H1 (cell line): ENCODE results near the gene AFTPH. TPM values are rescaled to one million over a fixed set of nuclear protein-coding genes. Genes with fewer than 3 reads are reported as not detected.

Experiments
- CTCF ChIA-PET: fragments of 300-600 bp; sonication (Branson Sonifier 250); formaldehyde crosslinking; loops from one replicate; lab custom pipeline; 2021; ENCODE audit not compliant: partially characterized antibody; lab: Charles Lee
- POLR2A ChIA-PET: fragments of 300-600 bp; sonication (Branson Sonifier 250); formaldehyde crosslinking; loops from one replicate; lab custom pipeline; 2021; ENCODE audit warnings: inconsistent platforms; ENCODE audit not compliant: partially characterized antibody; lab: Charles Lee
- DNase-seq, 2 experiments: peaks; one replicate each; pipeline versions ENCODE4 v3.0.0 to v3.0.0-alpha.2; 2010 to 2022; ENCODE audit warnings: low spot score in 2 of 2, low read depth in 1 of 2, mixed read lengths in 1 of 2
- FAIRE-seq: peaks from 2 replicates; lab custom pipeline; 2011; peaks lifted over from hg19 to GRCh38; lab: Jason Lieb, UNC
- H2AFZ ChIP-seq: 2 replicates; pipeline ENCODE4 v1.8.1; 2012; ENCODE audit warnings: low read length, inconsistent platforms
- H2AK5ac ChIP-seq: 2 replicates; pipeline ENCODE4 v1.6.1; 2013; ENCODE audit warnings: low read depth, low read length
- H2BK120ac ChIP-seq: replicated peaks from 2 replicates; pipeline ENCODE3; 2013; ENCODE audit warnings: low read depth, low read length, inconsistent platforms
- H2BK12ac ChIP-seq: 2 replicates; pipeline ENCODE4 v1.6.1; 2013; ENCODE audit warnings: low read depth, low read length
- H2BK15ac ChIP-seq: 2 replicates; pipeline ENCODE4 v1.6.1; 2013; ENCODE audit warnings: low read length
- H2BK20ac ChIP-seq: 2 replicates; pipeline ENCODE4 v1.6.1; 2013; ENCODE audit warnings: low read length
- H2BK5ac ChIP-seq: 2 replicates; pipeline ENCODE4 v1.6.1; 2013; ENCODE audit warnings: low read depth, low read length
- H3K14ac ChIP-seq: 2 replicates; pipeline ENCODE4 v1.6.1; 2013; ENCODE audit warnings: inconsistent platforms; ENCODE audit not compliant: insufficient read length
- H3K18ac ChIP-seq: 2 replicates; pipeline ENCODE4 v1.6.1; 2013; ENCODE audit warnings: low read length; ENCODE audit errors: extremely low read depth
- H3K23ac ChIP-seq: 2 replicates; pipeline ENCODE4 v1.6.1; 2013; ENCODE audit warnings: inconsistent platforms; ENCODE audit not compliant: insufficient read length
- H3K23me2 ChIP-seq: 2 replicates; pipeline ENCODE4 v1.6.1; 2013; ENCODE audit warnings: low read depth, low read length
- H3K27ac ChIP-seq: 2 replicates; pipeline ENCODE4 v1.6.1; 2011; ENCODE audit warnings: low read depth, low read length, inconsistent platforms
- H3K27me3 ChIP-seq, 4 experiments: replicated peaks in 1 of 4; 1 replicate in 1 of 4; 2 replicates in 3 of 4; pipeline versions ENCODE4 v1.6.1 to v1.8.1; 2011 to 2013; ENCODE audit warnings: low read length in 3 of 4, mild to moderate bottlenecking in 3 of 4, inconsistent platforms in 2 of 4, mixed read lengths in 2 of 4, moderate library complexity in 1 of 4; ENCODE audit not compliant: control insufficient read depth in 3 of 4, insufficient read depth in 3 of 4; ENCODE audit errors: extremely low read depth in 1 of 4
- H3K36me3 ChIP-seq, 4 experiments: 2 replicates each; pipeline versions ENCODE4 v1.6.1 to v1.8.1; 2011 to 2013; ENCODE audit warnings: mild to moderate bottlenecking in 4 of 4, low read length in 3 of 4, moderate library complexity in 2 of 4, control low read depth in 1 of 4, inconsistent platforms in 1 of 4; ENCODE audit not compliant: insufficient read depth in 4 of 4, control insufficient read depth in 2 of 4
- H3K4ac ChIP-seq: replicated peaks from 2 replicates; pipeline ENCODE3; 2013; ENCODE audit warnings: low read length, low read depth, mixed read lengths, inconsistent platforms; ENCODE audit not compliant: insufficient read length
- H3K4me1 ChIP-seq, 4 experiments: replicated peaks in 1 of 4; 1 replicate in 1 of 4; 2 replicates in 3 of 4; pipeline versions ENCODE4 v1.6.1 to v1.8.1; 2011 to 2013; ENCODE audit warnings: low read length in 3 of 4, inconsistent platforms in 2 of 4, mixed read lengths in 1 of 4; ENCODE audit not compliant: insufficient read depth in 4 of 4, control insufficient read depth in 3 of 4
- H3K4me2 ChIP-seq, 2 experiments: 2 replicates each; pipeline versions ENCODE4 v1.6.1 to v1.8.1; 2011 to 2013; ENCODE audit warnings: low read depth in 2 of 2, low read length in 2 of 2, control low read depth in 1 of 2, inconsistent platforms in 1 of 2, mild to moderate bottlenecking in 1 of 2; ENCODE audit not compliant: insufficient read depth in 1 of 2
- H3K4me3 ChIP-seq, 4 experiments: fragments of 200-600, 300-600 bp in 1 of 4; sonication (generic), shearing (Covaris generic), sonication (Bioruptor Twin) in 1 of 4; 2 replicates each; pipeline versions ENCODE4 v1.5.1 to v1.8.1; 2011 to 2016; ENCODE audit warnings: low read length in 4 of 4, low read depth in 3 of 4, control low read depth in 2 of 4, inconsistent platforms in 2 of 4, mild to moderate bottlenecking in 2 of 4, mixed read lengths in 1 of 4, moderate library complexity in 1 of 4; ENCODE audit not compliant: insufficient read depth in 2 of 4; ENCODE audit errors: extremely low read depth in 1 of 4
- H3K56ac ChIP-seq: replicated peaks from 2 replicates; pipeline ENCODE3; 2013; ENCODE audit warnings: low read depth, mild to moderate bottlenecking, mixed read lengths, low read length, inconsistent platforms; ENCODE audit not compliant: insufficient read length
- H3K79me1 ChIP-seq: 2 replicates; pipeline ENCODE4 v1.6.1; 2013; ENCODE audit warnings: low read depth, low read length, control low read depth
- H3K79me2 ChIP-seq, 2 experiments: 2 replicates each; pipeline versions ENCODE4 v1.6.1 to v1.8.1; 2012 to 2013; ENCODE audit warnings: low read length in 2 of 2, mild to moderate bottlenecking in 2 of 2, inconsistent platforms in 1 of 2; ENCODE audit not compliant: insufficient read depth in 2 of 2, control insufficient read depth in 1 of 2
- H3K9ac ChIP-seq, 4 experiments: replicated peaks in 1 of 4; 1 replicate in 1 of 4; 2 replicates in 3 of 4; pipeline versions ENCODE4 v1.6.1 to v1.8.1; 2011 to 2013; ENCODE audit warnings: low read depth in 3 of 4, low read length in 3 of 4, control low read depth in 2 of 4, mild to moderate bottlenecking in 2 of 4, moderate library complexity in 2 of 4, inconsistent platforms in 1 of 4; ENCODE audit errors: extremely low read depth in 1 of 4
- H3K9me3 ChIP-seq, 2 experiments: 2 replicates each; pipeline versions ENCODE4 v1.6.1 to v1.8.1; 2012 to 2013; ENCODE audit warnings: mild to moderate bottlenecking in 2 of 2, moderate library complexity in 2 of 2, control low read depth in 1 of 2, inconsistent platforms in 1 of 2, low read depth in 1 of 2, low read length in 1 of 2, mixed read lengths in 1 of 2; ENCODE audit not compliant: insufficient read depth in 2 of 2
- H4K20me1 ChIP-seq, 2 experiments: replicated peaks in 1 of 2; 2 replicates each; pipeline versions ENCODE3 to v1.8.1; 2011 to 2013; ENCODE audit warnings: inconsistent platforms in 2 of 2, low read length in 2 of 2, mild to moderate bottlenecking in 1 of 2; ENCODE audit not compliant: insufficient read depth in 2 of 2, control insufficient read depth in 1 of 2
- H4K5ac ChIP-seq: 2 replicates; pipeline ENCODE4 v1.6.1; 2013; ENCODE audit warnings: low read length, low read depth, mixed read lengths, inconsistent platforms; ENCODE audit not compliant: insufficient read length
- H4K8ac ChIP-seq: 2 replicates; pipeline ENCODE4 v1.8.0; 2013; ENCODE audit warnings: mild to moderate bottlenecking, moderate library complexity, low read length, inconsistent platforms; ENCODE audit not compliant: insufficient read depth; ENCODE audit errors: extremely low read depth
- H4K91ac ChIP-seq: replicated peaks from 2 replicates; pipeline ENCODE3; 2013; ENCODE audit warnings: low read length, mixed read lengths, inconsistent platforms; ENCODE audit not compliant: insufficient read length
- CREB1 ChIP-seq: IDR thresholded peaks from 2 replicates; pipeline ENCODE4 v1.6.1; 2012; ENCODE audit warnings: inconsistent platforms
- EGR1 ChIP-seq: IDR thresholded peaks from 2 replicates; pipeline ENCODE4 v1.6.1; 2011; ENCODE audit warnings: low read depth, low read length, borderline replicate concordance
- ZNF274 ChIP-seq: IDR thresholded peaks from 2 replicates; pipeline ENCODE4 v1.7.0; 2012; ENCODE audit warnings: low read length, borderline replicate concordance; ENCODE audit errors: extremely low read depth
- WGBS, 2 experiments: shearing (Covaris generic) in 1 of 2; methylation state at CpG; one replicate each; pipeline versions ENCODE4 v1.1.6 to v1.1.7; 2013 to 2015; ENCODE audit warnings: low lambda C conversion rate in 2 of 2, mixed read lengths in 2 of 2, inconsistent platforms in 1 of 2, low coverage in 1 of 2, missing lambda C conversion rate in 1 of 2; ENCODE audit not compliant: insufficient replicate concordance in 2 of 2, insufficient coverage in 1 of 2, insufficient read length in 1 of 2; ENCODE audit errors: extremely low coverage in 1 of 2, missing lambda C conversion rate in 1 of 2; 5-methylcytosine and 5-hydroxymethylcytosine counted together
- polyA plus RNA-seq, 7 experiments: library from polyadenylated mRNA; depleted of rRNA in 3 of 7; stranded (reverse) in 5 of 7; unstranded in 2 of 7; fragments of >200 nt in 5 of 7; fragments of 200-250 nt in 2 of 7; gene quantifications; 1 replicate in 5 of 7; 2 replicates in 1 of 7; 4 replicates in 1 of 7; pipeline versions ENCODE4 v1.2.1 to v1.2.3, GENCODE V29; 2011 to 2013; ENCODE audit warnings: missing spikeins in 2 of 7, mixed read lengths in 2 of 7
- total RNA-seq: library from RNA; stranded (reverse); fragmentation: NEBNext Ultra II Directional; extraction: Animal tissue kit (Norgen Biotek cat#: 25700); gene quantifications from 2 replicates; pipeline ENCODE4 v1.2.1, GENCODE V29; 2021

The AFTPH gene
- total and polyA plus RNA-seq, 2 of the 8 experiments (the other 6 are each of a cell fraction or from before 2014, with no cell fraction given) = 7.3 to 15.0 TPM

- Histone ChIP-seq H3K27me3 (no peaks in the 10 kb centered on the region), H4K20me1 (no peaks in the 10 kb centered on the region), H2BK12ac (no peak overlapping the region), H4K8ac (no peak overlapping the region), H2BK20ac (no peak overlapping the region), H2BK5ac (no peak overlapping the region), H3K79me1 (no peaks in the 10 kb centered on the region), H3K79me2 (no peaks in the 10 kb centered on the region), H2AK5ac (no peak overlapping the region), H3K18ac (peak overlapping the region; percentile 34; the same call in 1 of the 2 replicates), H4K91ac (no peak overlapping the region), H3K4ac (no peak overlapping the region), H3K4me1 (peaks cover 0 to 20% (median 7%) of the 10 kb centered on the region in 4 experiments; a peak in 5 of 7 replicates), H3K4me3 (no peak overlapping the region), H2BK15ac (0 out of 2 replicates have a peak overlapping the region, but pooled peaks have one; percentile 32), H2AFZ (no peak overlapping the region), H4K5ac (no peak overlapping the region), H3K9ac (no peak overlapping the region), H3K23me2 (no peaks in the 10 kb centered on the region; the same call in 1 of the 2 replicates), H3K36me3 (no peaks in the 10 kb centered on the region), H3K27ac (no peak overlapping the region), H2BK120ac (no peak overlapping the region), H3K4me2 (no peak overlapping the region), H3K56ac (no peak overlapping the region), H3K9me3 (no peaks in the 10 kb centered on the region), H3K14ac (no peak overlapping the region), H3K23ac (no peak overlapping the region)
- POLR2A ChIA-PET = no interaction called here
- 83% methylated on average over 4 of the region's 6 CpGs; no CpG with 5 or more reads in 1 of the 2 experiments for WGBS, 2 experiments
- DNase-seq = no peak
- CTCF ChIA-PET = interaction anchor here (0.5 to 23.0 kb wide), 15 partner anchors 10 to 250 kb away, joined by 3 to 389 read pairs (median 4); no protein-coding TSS in a partner anchor
- FAIRE-seq = no peak
- TF ChIP-seq CREB1 (no peak), EGR1 (no peak), ZNF274 (no peak)
Observed at GRCh38 chr2:64617631-64618151, 93.6 kb downstream of the AFTPH start.
